IPS DF 4.7 (cell line): ENCODE measurements around the gene SIRT2.
"Not testable (repeated sequence)": the region's sequence is repeated elsewhere in the genome, so short reads cannot be mapped to it uniquely, and the experiment has no call there.

Experiments used
- DNase-seq: peaks from one replicate; pipeline ENCODE4 v3.0.0-alpha.2; 2013; ENCODE audit warnings: low spot score; ENCODE audit errors: extremely low read depth

Gene SIRT2

GRCh38 chr19:38869160-38869835, 30.1 kb downstream of the SIRT2 start:
- DNase-seq: no peak

GRCh38 chr19:38868551-38868950, 30.9 kb downstream of the SIRT2 start:
- DNase-seq: no peak

- DNase-seq: no peak
Measured at GRCh38 chr19:38867171-38867780, 32.1 kb downstream of the SIRT2 start.

- DNase-seq: no peak
Measured at GRCh38 chr19:38862321-38863059, 36.9 kb downstream of the SIRT2 start.

GRCh38 chr19:38861368-38861767, 38.0 kb downstream of the SIRT2 start:
- no peak for DNase-seq

- DNase-seq: not testable (repeated sequence)
Measured at GRCh38 chr19:38859631-38860204, 39.7 kb downstream of the SIRT2 start.

GRCh38 chr19:38856813-38857212, 42.6 kb downstream of the SIRT2 start:
- no peak for DNase-seq

GRCh38 chr19:38855751-38856150, 43.7 kb downstream of the SIRT2 start:
- DNase-seq: not testable (repeated sequence)

GRCh38 chr19:38854961-38855360, 44.5 kb downstream of the SIRT2 start:
- DNase-seq: not testable (repeated sequence)

- no peak for DNase-seq
Measured at GRCh38 chr19:38853214-38853613, 46.2 kb downstream of the SIRT2 start.

- DNase-seq: no peak
Measured at GRCh38 chr19:38852231-38853044, 47.0 kb downstream of the SIRT2 start.

- DNase-seq: no peak
Measured at GRCh38 chr19:38851622-38852230, 47.7 kb downstream of the SIRT2 start.

GRCh38 chr19:38850976-38851621, 48.3 kb downstream of the SIRT2 start:
- no peak for DNase-seq

GRCh38 chr19:38850436-38850975, 48.9 kb downstream of the SIRT2 start:
- DNase-seq: peak; percentile 100

- DNase-seq: no peak
Measured at GRCh38 chr19:38849860-38850435, 49.5 kb downstream of the SIRT2 start, which contains the start of gene HNRNPL. Gene HNRNPL, minus strand, starts transcription at chr19:38849986. Its CDS starts 20 bp downstream, at chr19:38849966.

GRCh38 chr19:38849147-38849859, 50.1 kb downstream of the SIRT2 start:
- no peak for DNase-seq

- DNase-seq: no peak
Measured at GRCh38 chr19:38848299-38849146, 50.9 kb downstream of the SIRT2 start.

GRCh38 chr19:38846097-38846496, 53.3 kb downstream of the SIRT2 start:
- no peak for DNase-seq
